ENCODE data around the gene FCRL2. TPM values are rescaled to one million over a fixed set of nuclear protein-coding genes. Genes with fewer than 3 reads are reported as not detected.

FCRL2 gene
- total and polyA plus RNA-seq, 2 experiments from 2014 or later, result 0.13 TPM; not detected in 1

GRCh38 chr1:157766792-157767191, 10.1 kb downstream of the FCRL2 start:
- Histone ChIP-seq H2AFZ (no peak overlapping the region), H3K27me3 (no peaks in the 10 kb centered on the region), H3K9me2 (replicated peaks; ENCODE audit: insufficient read depth) (no peaks in the 10 kb centered on the region), H4K20me1 (ENCODE audit: insufficient read depth, poor library complexity, severe bottlenecking) (no peaks in the 10 kb centered on the region), H3K79me2 (no peaks in the 10 kb centered on the region), H3K4me3 (no peak overlapping the region), H3K9me3 (ENCODE audit: low read depth) (no peaks in the 10 kb centered on the region), H3K4me1 (ENCODE audit: insufficient read depth) (no peaks in the 10 kb centered on the region), H3K4me2 (no peak overlapping the region), H3K27ac (no peak overlapping the region), H3K36me3 (replicated peaks; ENCODE audit: insufficient read depth, low read depth) (no peaks in the 10 kb centered on the region)
- DNase-seq (ENCODE audit: low spot score), result no peak
- TF ChIP-seq CTCF (IDR thresholded peaks at IDR 0.05; ENCODE audit: poor library complexity), result no peak
- TF ChIP-seq EZH2 (IDR thresholded peaks at IDR 0.05; ENCODE audit: borderline replicate concordance), result no peak
- TF ChIP-seq EZH2phosphoT487 (IDR thresholded peaks at IDR 0.05; ENCODE audit: low read depth, severe bottlenecking, unreplicated experiment), result no peak

DNA sequence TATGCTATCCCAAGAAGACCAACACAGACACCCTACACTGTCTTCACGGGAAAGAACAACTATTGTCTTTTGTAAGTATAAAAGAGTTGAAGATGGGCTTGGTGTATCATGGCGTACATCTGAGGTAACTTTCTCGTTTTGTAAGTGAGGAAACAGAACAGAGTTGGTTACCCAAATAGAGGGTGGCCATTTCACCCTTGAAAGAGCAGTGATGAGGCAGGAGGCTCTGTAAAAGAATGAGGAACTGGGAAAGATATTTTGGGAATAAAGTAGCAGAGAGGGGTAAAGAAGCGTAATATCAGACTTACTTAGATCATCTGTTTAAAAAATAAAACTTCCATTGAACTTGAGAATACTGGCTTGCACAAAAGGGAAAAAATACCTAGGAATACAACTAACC, 18.9 kb downstream of the FCRL2 start:
- Histone ChIP-seq H3K9me3 (ENCODE audit: low read depth) (no peaks in the 10 kb centered on the region), H3K9me2 (replicated peaks; ENCODE audit: insufficient read depth) (no peaks in the 10 kb centered on the region), H3K79me2 (no peaks in the 10 kb centered on the region), H3K36me3 (replicated peaks; ENCODE audit: insufficient read depth, low read depth) (no peaks in the 10 kb centered on the region), H3K27ac (no peak overlapping the region), H4K20me1 (ENCODE audit: insufficient read depth, poor library complexity, severe bottlenecking) (no peaks in the 10 kb centered on the region), H3K4me1 (ENCODE audit: insufficient read depth) (no peaks in the 10 kb centered on the region), H3K4me2 (no peak overlapping the region), H3K4me3 (no peak overlapping the region), H2AFZ (no peak overlapping the region), H3K27me3 (no peaks in the 10 kb centered on the region)
- no peak for DNase-seq (ENCODE audit: low spot score)
- TF ChIP-seq EZH2phosphoT487 (IDR thresholded peaks at IDR 0.05; ENCODE audit: low read depth, severe bottlenecking, unreplicated experiment) (no peak), CTCF (IDR thresholded peaks at IDR 0.05; ENCODE audit: poor library complexity) (no peak), EZH2 (IDR thresholded peaks at IDR 0.05; ENCODE audit: borderline replicate concordance) (no peak)
- WGBS (ENCODE audit: low lambda C conversion rate, missing lambda C conversion rate), result 93% methylated on average over 4 of the region's 4 CpGs

- Histone ChIP-seq H3K36me3 (replicated peaks; ENCODE audit: insufficient read depth, low read depth) (no peaks in the 10 kb centered on the region), H4K20me1 (ENCODE audit: insufficient read depth, poor library complexity, severe bottlenecking) (no peaks in the 10 kb centered on the region), H3K4me2 (no peak overlapping the region), H3K4me1 (ENCODE audit: insufficient read depth) (no peaks in the 10 kb centered on the region), H3K27ac (no peak overlapping the region), H3K4me3 (no peak overlapping the region), H3K9me2 (replicated peaks; ENCODE audit: insufficient read depth) (no peaks in the 10 kb centered on the region), H3K9me3 (ENCODE audit: low read depth) (no peaks in the 10 kb centered on the region), H2AFZ (no peak overlapping the region), H3K27me3 (no peaks in the 10 kb centered on the region), H3K79me2 (no peaks in the 10 kb centered on the region)
- no peak for DNase-seq (ENCODE audit: low spot score)
- 76% methylated on average over 1 of the region's 1 CpG for WGBS (ENCODE audit: low lambda C conversion rate, missing lambda C conversion rate)
- TF ChIP-seq EZH2phosphoT487 (IDR thresholded peaks at IDR 0.05; ENCODE audit: low read depth, severe bottlenecking, unreplicated experiment) (no peak), CTCF (IDR thresholded peaks at IDR 0.05; ENCODE audit: poor library complexity) (no peak), EZH2 (IDR thresholded peaks at IDR 0.05; ENCODE audit: borderline replicate concordance) (no peak)
Measured at GRCh38 chr1:157753611-157754010, 23.3 kb downstream of the FCRL2 start.

GRCh38 chr1:157751283-157751682, 25.6 kb downstream of the FCRL2 start:
- Histone ChIP-seq H2AFZ (no peak overlapping the region), H3K4me2 (no peak overlapping the region), H4K20me1 (ENCODE audit: insufficient read depth, poor library complexity, severe bottlenecking) (no peaks in the 10 kb centered on the region), H3K9me3 (ENCODE audit: low read depth) (no peaks in the 10 kb centered on the region), H3K4me1 (ENCODE audit: insufficient read depth) (no peaks in the 10 kb centered on the region), H3K36me3 (replicated peaks; ENCODE audit: insufficient read depth, low read depth) (no peaks in the 10 kb centered on the region), H3K79me2 (no peaks in the 10 kb centered on the region), H3K27ac (no peak overlapping the region), H3K9me2 (replicated peaks; ENCODE audit: insufficient read depth) (no peaks in the 10 kb centered on the region), H3K27me3 (no peaks in the 10 kb centered on the region), H3K4me3 (no peak overlapping the region)
- WGBS (ENCODE audit: low lambda C conversion rate, missing lambda C conversion rate), result 49% methylated on average over 3 of the region's 3 CpGs
- no peak for TF ChIP-seq EZH2phosphoT487 (IDR thresholded peaks at IDR 0.05; ENCODE audit: low read depth, severe bottlenecking, unreplicated experiment)
- TF ChIP-seq CTCF (IDR thresholded peaks at IDR 0.05; ENCODE audit: poor library complexity), result no peak
- TF ChIP-seq EZH2 (IDR thresholded peaks at IDR 0.05; ENCODE audit: borderline replicate concordance), result no peak
- DNase-seq (ENCODE audit: low spot score), result no peak
